GM19372 (cell line): ENCODE measurements around the gene ZDHHC1.

ENCODE experiments used
- ATAC-seq: cut with Tn5 transposase; IDR thresholded peaks from one replicate; pipeline ENCODE4 v1.9.1; 2021; ENCODE audit warnings: mild to moderate bottlenecking, low read depth, moderate library complexity; ENCODE audit not compliant: unreplicated experiment

Gene ZDHHC1

GRCh38 chr16:67448580-67448979 is 32.3 kb upstream of the ZDHHC1 start:
- no peak for ATAC-seq

- ATAC-seq, result no peak
These were observed 31.3 kb upstream of the ZDHHC1 start for GRCh38 chr16:67447508-67448076.

GRCh38 chr16:67446968-67447507 is 30.8 kb upstream of the ZDHHC1 start:
- no peak for ATAC-seq

- no peak for ATAC-seq
These were observed 29.9 kb upstream of the ZDHHC1 start for GRCh38 chr16:67445913-67446907.

GRCh38 chr16:67445441-67445912 is 29.2 kb upstream of the ZDHHC1 start:
- no peak for ATAC-seq

GRCh38 chr16:67445126-67445426 is 28.8 kb upstream of the ZDHHC1 start:
- no peak for ATAC-seq

GRCh38 chr16:67444259-67445125 is 28.2 kb upstream of the ZDHHC1 start:
- no peak for ATAC-seq

GRCh38 chr16:67443265-67443664 is 27.0 kb upstream of the ZDHHC1 start:
- ATAC-seq, result no peak

- no peak for ATAC-seq
These were observed 26.4 kb upstream of the ZDHHC1 start for GRCh38 chr16:67442581-67443255.

- ATAC-seq, result no peak
These were observed 25.6 kb upstream of the ZDHHC1 start for GRCh38 chr16:67441907-67442306.

- no peak for ATAC-seq
These were observed 25.0 kb upstream of the ZDHHC1 start for GRCh38 chr16:67441271-67441753.

GRCh38 chr16:67438824-67439393 is 22.6 kb upstream of the ZDHHC1 start:
- no peak for ATAC-seq

GRCh38 chr16:67438098-67438791 is 22.0 kb upstream of the ZDHHC1 start:
- no peak for ATAC-seq

GRCh38 chr16:67437513-67437912 is 21.2 kb upstream of the ZDHHC1 start:
- ATAC-seq, result no peak

- no peak for ATAC-seq
These were observed 20.4 kb upstream of the ZDHHC1 start for GRCh38 chr16:67436640-67437193.

- no peak for ATAC-seq
These were observed 19.5 kb upstream of the ZDHHC1 start for GRCh38 chr16:67435758-67436164.

- ATAC-seq, result no peak
These were observed 16.9 kb upstream of the ZDHHC1 start for GRCh38 chr16:67433131-67433719.

GRCh38 chr16:67432506-67432890 is 16.2 kb upstream of the ZDHHC1 start:
- no peak for ATAC-seq
